NCI-H2107 treated with DMSO at 0.1 percent for 48 hours (cell line): Measurements from ENCODE around the gene PNMA8A.
"Not testable (repeated sequence)": the region's sequence is repeated elsewhere in the genome, so short reads cannot be mapped to it uniquely, and the experiment has no call there.

Experiments
- DNase-seq: peaks from one replicate; lab custom pipeline; 2025; ENCODE audit not compliant: unreplicated experiment; lab: John Stamatoyannopoulos, UW

PNMA8A gene

GRCh38 chr19:46471116-46471733 lies at the start of gene PNMA8A:
TSS of gene PNMA8A (minus strand) at chr19:46471563. CDS start at chr19:46471035, 528 bp downstream.
- DNase-seq, result peak; percentile 14

GRCh38 chr19:46520616-46521015 lies 49.3 kb upstream of the PNMA8A start:
- DNase-seq, result no peak

GRCh38 chr19:46517471-46517870 lies 46.1 kb upstream of the PNMA8A start:
- no peak for DNase-seq

- DNase-seq, result no peak
Measured at GRCh38 chr19:46515879-46516350, 44.6 kb upstream of the PNMA8A start.

- no peak for DNase-seq
Measured at GRCh38 chr19:46515290-46515609, 43.9 kb upstream of the PNMA8A start.

- DNase-seq, result no peak
Measured at GRCh38 chr19:46514589-46515289, 43.4 kb upstream of the PNMA8A start.

- peak; percentile 39 for DNase-seq
Measured at GRCh38 chr19:46513461-46514236, 42.3 kb upstream of the PNMA8A start.

GRCh38 chr19:46511237-46511636 lies 39.9 kb upstream of the PNMA8A start:
- no peak for DNase-seq

GRCh38 chr19:46508206-46508605 lies 36.8 kb upstream of the PNMA8A start:
- no peak for DNase-seq

- DNase-seq, result no peak
Measured at GRCh38 chr19:46503848-46504453, 32.6 kb upstream of the PNMA8A start.

GRCh38 chr19:46502891-46503290 lies 31.5 kb upstream of the PNMA8A start:
- no peak for DNase-seq

- no peak for DNase-seq
Measured at GRCh38 chr19:46499692-46500091, 28.3 kb upstream of the PNMA8A start.

GRCh38 chr19:46497773-46498172 lies 26.4 kb upstream of the PNMA8A start:
- DNase-seq, result no peak

- not testable (repeated sequence) for DNase-seq
Measured at GRCh38 chr19:46496886-46497285, 25.5 kb upstream of the PNMA8A start.

- no peak for DNase-seq
Measured at GRCh38 chr19:46496304-46496703, 24.9 kb upstream of the PNMA8A start.

GRCh38 chr19:46495786-46496099 lies 24.4 kb upstream of the PNMA8A start, which contains the start of gene PNMA8B:
TSS of gene PNMA8B (minus strand) at chr19:46495867. CDS start at chr19:46495465, 402 bp downstream.
- DNase-seq, result peak; percentile 53

GRCh38 chr19:46494941-46495785 lies 23.8 kb upstream of the PNMA8A start:
- no peak for DNase-seq

GRCh38 chr19:46494146-46494940 lies 23.0 kb upstream of the PNMA8A start:
- DNase-seq, result no peak

- no peak for DNase-seq
Measured at GRCh38 chr19:46493236-46494145, 22.1 kb upstream of the PNMA8A start.
